Measurements from ENCODE around the gene ZNF343. TPM values are rescaled to one million over a fixed set of nuclear protein-coding genes. Genes with fewer than 3 reads are reported as not detected.

Gene ZNF343
- total and polyA plus RNA-seq, 12 donors = 3.2 to 7.1 (median 5.0) TPM

DNA sequence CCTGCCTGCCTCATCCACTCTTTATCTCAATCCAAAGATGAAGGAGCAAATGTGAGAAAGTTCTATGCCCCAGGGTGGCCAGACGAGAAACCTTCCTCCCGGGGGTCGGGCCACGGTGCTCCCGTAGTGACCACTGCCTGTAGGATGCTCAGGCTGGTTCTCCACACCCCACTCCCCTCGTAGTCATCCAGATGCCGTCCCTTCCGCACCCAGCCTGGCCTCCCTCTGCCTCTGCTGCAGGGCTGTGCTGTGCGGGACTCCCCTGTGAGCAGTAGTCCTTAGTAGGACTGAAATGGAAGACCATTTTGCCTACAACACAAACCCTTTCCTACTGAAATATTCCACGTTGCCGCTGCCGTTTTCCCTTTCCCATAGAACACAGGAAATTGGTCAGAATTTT lies 29.6 kb upstream of the ZNF343 start:
- WGBS, 2 donors = 66 to 75% methylated on average over 12 of the region's 12 CpGs
- Histone ChIP-seq H3K9me3 (no peaks in the 10 kb centered on the region), H3K4me1 (no peaks in the 10 kb centered on the region), H3K36me3 (no peaks in the 10 kb centered on the region), H3K4me3 (no peak overlapping the region), H3K27ac (no peak overlapping the region), H3K27me3 (peaks cover 0 to 85% (median 65%) of the 10 kb centered on the region in 7 donors)
- ATAC-seq = no peak
- TF ChIP-seq, protein P1, sequence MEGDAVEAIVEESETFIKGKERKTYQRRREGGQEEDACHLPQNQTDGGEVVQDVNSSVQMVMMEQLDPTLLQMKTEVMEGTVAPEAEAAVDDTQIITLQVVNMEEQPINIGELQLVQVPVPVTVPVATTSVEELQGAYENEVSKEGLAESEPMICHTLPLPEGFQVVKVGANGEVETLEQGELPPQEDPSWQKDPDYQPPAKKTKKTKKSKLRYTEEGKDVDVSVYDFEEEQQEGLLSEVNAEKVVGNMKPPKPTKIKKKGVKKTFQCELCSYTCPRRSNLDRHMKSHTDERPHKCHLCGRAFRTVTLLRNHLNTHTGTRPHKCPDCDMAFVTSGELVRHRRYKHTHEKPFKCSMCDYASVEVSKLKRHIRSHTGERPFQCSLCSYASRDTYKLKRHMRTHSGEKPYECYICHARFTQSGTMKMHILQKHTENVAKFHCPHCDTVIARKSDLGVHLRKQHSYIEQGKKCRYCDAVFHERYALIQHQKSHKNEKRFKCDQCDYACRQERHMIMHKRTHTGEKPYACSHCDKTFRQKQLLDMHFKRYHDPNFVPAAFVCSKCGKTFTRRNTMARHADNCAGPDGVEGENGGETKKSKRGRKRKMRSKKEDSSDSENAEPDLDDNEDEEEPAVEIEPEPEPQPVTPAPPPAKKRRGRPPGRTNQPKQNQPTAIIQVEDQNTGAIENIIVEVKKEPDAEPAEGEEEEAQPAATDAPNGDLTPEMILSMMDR (IDR thresholded peaks at IDR 0.05) = no peak
- intact Hi-C loops (cut with DNase I) = no loop called here
- DNase-seq = no peak

DNA sequence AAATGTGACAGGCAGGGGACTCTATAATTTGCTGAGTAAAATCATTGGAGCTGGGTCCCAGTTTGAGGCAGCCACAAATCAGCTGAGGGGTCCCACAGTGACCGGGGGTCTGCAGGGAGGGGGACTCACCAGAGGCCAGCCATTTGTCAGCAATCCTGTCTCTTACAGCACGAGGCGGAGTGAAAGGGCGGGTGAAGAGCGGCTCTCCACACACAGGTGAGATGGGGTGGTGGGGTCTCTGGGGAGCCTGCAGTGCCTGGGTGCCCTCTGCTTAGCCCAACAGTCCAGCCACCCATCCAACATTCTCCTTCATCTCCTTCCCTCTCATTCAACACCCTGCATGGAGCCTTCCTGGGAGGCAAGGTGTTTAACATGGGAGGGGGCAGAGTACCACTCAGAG lies 28.4 kb upstream of the ZNF343 start:
- Histone ChIP-seq H3K27me3 (peaks cover 0 to 75% (median 58%) of the 10 kb centered on the region in 7 donors), H3K4me1 (no peaks in the 10 kb centered on the region), H3K36me3 (no peaks in the 10 kb centered on the region), H3K4me3 (no peak overlapping the region), H3K27ac (no peak overlapping the region), H3K9me3 (no peaks in the 10 kb centered on the region)
- 79 to 83% methylated on average over 5 of the region's 5 CpGs for WGBS, 2 donors
- DNase-seq = no peak
- TF ChIP-seq, protein P1 (IDR thresholded peaks at IDR 0.05) = no peak
- intact Hi-C loops (cut with DNase I) = no loop called here
- ATAC-seq = no peak

DNA sequence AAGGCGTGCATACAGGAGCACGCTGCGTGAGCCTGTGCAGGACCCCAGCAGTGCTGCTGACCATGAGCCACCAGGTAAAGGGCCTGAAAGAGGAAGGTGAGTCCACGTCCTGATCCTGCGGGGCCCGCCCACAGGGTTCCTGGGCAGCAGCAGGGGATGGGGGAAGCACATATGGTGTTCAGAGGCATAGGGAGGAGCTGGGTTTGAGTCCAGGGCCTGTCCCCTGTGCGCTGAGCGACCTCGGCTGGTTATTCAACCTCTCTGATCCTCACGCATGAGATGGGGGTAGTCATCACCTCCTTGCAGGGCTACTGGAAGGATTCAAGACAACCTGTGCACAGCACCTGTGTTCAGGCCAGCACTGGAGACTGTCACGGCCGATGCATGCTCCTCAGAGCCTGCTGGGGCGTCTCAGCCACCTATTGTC lies 27.9 kb upstream of the ZNF343 start, which contains the start of gene TMC2:
Gene TMC2, plus strand, starts transcription at position 14 of the 427 bp plus-strand sequence. Its CDS starts 49 bp downstream, at position 63.
- H3K27me3 ChIP-seq = peaks cover 0 to 73% (median 54%) of the 10 kb centered on the region in 7 donors
- H3K9me3 ChIP-seq = no peaks in the 10 kb centered on the region
- no peak for ATAC-seq
- H3K36me3 ChIP-seq = no peaks in the 10 kb centered on the region
- intact Hi-C loops (cut with DNase I) = no loop called here
- 64 to 65% methylated on average over 13 of the region's 13 CpGs for WGBS, 2 donors
- H3K4me3 ChIP-seq = no peak within 1 kb of the TSS
- DNase-seq = no peak
- TF ChIP-seq, protein P1 (IDR thresholded peaks at IDR 0.05) = no peak
- no peaks in the 10 kb centered on the region for H3K4me1 ChIP-seq
- no peak within 1 kb of the TSS for H3K27ac ChIP-seq

DNA sequence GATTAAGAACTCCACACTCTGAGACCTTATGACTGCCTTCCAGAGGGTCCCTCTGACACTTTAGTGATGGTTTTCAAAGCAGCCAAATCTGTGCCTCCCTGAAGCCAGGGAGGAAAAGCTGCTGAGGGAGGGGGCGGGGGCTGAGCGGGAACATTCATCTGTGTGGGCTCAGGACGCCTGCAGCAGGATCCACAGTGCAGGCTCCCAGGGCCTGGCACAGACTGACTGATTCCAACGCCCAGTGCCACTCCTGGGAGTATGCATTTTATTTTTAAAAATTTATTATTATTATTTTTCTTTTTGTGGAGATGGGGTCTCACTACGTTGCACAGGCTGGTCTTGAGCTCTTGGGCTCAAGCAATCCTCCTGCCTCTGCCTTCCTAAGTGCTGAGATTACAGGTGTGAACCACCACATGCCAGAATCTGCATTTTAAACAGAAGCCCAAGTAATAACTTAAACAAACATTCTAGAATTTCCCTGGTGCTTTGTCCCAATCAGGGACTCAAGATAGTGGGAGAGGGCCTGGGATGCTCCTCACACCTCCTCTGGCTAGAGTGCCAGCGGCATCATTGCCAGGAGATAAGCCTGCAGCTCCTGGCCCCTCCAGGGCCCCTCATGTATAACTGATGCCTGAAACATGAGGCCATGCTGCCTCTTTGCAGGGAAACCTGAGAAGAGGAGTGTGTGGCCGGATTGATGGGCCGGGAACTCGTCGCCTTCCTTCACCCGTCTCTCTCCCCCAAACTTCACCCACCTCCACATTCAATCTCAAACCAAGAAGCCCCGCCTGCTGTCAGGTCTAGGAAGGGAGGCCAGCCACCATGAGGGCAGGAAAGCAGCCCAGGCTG lies 27.2 kb upstream of the ZNF343 start:
- no peaks in the 10 kb centered on the region for H3K36me3 ChIP-seq
- WGBS, 2 donors = 39 to 48% methylated on average over 12 of the region's 12 CpGs
- ATAC-seq (no peak), DNase-seq (no peak)
- H3K4me1 ChIP-seq = no peaks in the 10 kb centered on the region
- H3K27ac ChIP-seq = no peak overlapping the region
- intact Hi-C loops (cut with DNase I) = no loop called here
- H3K9me3 ChIP-seq = no peaks in the 10 kb centered on the region
- H3K4me3 ChIP-seq = no peak overlapping the region
- peaks cover 0 to 68% (median 50%) of the 10 kb centered on the region in 7 donors for H3K27me3 ChIP-seq
- TF ChIP-seq, protein P1 (IDR thresholded peaks at IDR 0.05) = no peak

Data from heart right ventricle (tissue), 16 donors.